ENCODE results near the gene CEP55.

The CEP55 gene

DNA sequence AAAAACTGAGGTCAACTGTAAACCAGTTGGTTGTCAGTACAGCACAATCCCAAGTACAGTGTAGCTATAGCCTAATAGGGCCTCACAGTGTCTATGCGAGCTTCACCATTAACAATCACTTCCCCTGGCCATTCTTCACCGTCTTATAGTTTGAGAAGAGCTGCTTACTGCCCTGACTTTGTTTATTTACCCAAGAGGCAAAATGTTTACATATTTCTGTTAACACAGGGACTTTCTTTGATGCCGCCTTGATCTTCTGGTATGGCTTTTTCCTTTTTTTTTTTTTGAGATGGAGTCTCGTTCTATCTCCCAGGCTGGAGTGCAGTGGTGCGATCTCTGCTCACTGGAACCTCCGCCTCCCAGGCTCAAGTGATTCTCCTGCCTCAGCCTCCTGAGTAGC lies 17.5 kb upstream of the CEP55 start:
- no peak for DNase-seq (ENCODE audit: low read depth)
- peak overlapping the region; percentile 79 for H3K4me3 ChIP-seq (ENCODE audit: low read depth, low read length)
- no peak for TF ChIP-seq CTCF (conservative IDR thresholded peaks at IDR 0.05; ENCODE audit: low read depth, low read length)

DNA sequence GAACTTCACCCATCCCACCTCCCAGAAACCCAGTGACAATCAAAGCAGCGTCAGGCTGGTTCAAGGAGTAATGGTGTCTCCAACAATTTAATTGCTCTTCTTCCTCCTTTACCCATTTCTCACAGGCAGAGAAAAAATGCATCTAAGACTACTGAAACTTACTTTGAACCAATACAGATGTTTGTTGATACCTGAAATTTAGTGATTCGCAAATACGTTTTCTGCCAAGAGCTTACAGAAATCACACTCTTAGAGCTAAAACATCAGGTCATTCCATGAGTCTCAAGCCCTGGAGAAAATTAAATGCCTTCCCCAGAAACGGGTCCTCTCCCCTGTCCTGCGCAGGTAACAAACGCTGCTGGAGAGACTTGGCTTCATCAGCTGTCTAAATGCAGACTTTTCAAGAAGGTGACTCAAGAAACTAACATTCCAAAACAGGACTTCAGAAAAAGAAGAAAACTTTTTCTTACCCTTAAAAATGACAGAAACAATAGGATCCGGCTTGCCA lies 14.7 kb upstream of the CEP55 start:
- H3K4me3 ChIP-seq (ENCODE audit: low read depth, low read length) = peak overlapping the region; percentile 79
- DNase-seq (ENCODE audit: low read depth) = peak; percentile 28

DNA sequence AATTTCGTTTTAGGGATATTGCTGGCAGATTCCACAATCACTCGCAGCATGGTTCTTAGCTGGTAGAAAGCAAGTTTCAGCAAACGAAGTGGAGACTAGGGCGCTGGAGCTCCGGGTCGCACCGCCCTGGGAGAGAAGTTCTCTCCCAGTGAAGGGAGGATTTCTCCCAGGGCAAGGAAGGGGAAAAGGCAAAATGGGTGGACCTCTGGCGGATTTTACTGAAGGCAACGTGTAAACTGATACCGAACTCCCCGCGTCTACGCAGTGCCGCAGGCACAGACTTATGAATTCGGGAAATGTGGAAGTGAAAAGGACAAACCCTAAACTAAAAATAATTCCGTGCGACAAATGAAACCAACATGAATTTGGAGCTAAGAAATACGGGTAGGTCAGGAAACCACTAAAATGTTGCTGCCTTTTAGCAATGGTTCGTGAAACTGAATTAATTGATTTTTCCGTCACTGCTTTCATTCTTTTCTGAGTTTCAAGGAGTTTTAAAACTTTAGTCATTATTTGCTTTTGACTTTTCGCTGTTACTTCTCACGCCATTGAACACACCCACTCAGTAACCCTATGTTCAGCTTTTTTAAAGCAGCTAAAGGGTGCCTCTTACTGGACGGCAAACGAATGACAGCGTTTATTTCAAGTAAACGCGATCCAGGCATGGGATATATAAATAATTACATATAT lies 14.1 kb upstream of the CEP55 start, which contains the start of gene MYOF:
TSS of gene MYOF (minus strand) at position 190 of the 690 bp plus-strand sequence. CDS start at position 50, 140 bp downstream.
- H3K4me3 ChIP-seq (ENCODE audit: low read depth, low read length) = peak within 1 kb of the TSS; percentile 79
- DNase-seq (ENCODE audit: low read depth) = peak; percentile 95
- TF ChIP-seq CTCF (conservative IDR thresholded peaks at IDR 0.05; ENCODE audit: low read depth, low read length) = peak; percentile 66

More for the DNA sequence above, 14.7 kb upstream of the CEP55 start:
- TF ChIP-seq CTCF (conservative IDR thresholded peaks at IDR 0.05; ENCODE audit: low read depth, low read length) = no peak

GRCh38 chr10:93485690-93486089 lies 10.7 kb upstream of the CEP55 start:
- TF ChIP-seq CTCF (conservative IDR thresholded peaks at IDR 0.05; ENCODE audit: low read depth, low read length) = no peak
- no peak overlapping the region for H3K4me3 ChIP-seq (ENCODE audit: low read depth, low read length)
- DNase-seq (ENCODE audit: low read depth) = no peak

DNA sequence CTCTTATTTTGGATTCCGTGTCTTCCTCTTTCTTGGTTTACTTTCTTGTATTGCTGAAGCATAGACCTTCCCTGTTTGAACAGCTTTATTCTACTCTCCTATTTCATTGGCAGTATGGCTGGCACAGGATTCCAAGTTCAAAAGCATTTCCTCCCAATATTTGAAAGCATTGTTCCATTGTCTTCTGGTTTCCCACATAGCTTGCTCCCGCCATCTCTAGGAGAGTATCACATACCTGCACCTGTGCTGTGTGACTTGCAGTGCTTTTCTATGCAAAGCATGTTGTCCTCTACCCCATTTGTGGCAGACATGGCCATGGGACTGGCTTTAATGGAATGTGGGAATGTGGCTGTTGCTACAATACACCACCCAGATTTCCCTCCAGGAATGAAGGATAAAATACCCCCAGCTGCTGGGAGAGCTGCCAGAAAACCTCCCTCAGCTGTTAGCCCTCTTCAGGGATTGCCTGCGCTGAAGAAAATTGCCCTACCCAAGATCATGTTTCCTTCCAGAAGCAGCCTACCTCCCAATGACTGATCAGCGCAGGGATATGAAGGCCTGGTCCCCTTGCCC lies 7.4 kb upstream of the CEP55 start:
- DNase-seq (ENCODE audit: low read depth) = no peak
- no peak for TF ChIP-seq CTCF (conservative IDR thresholded peaks at IDR 0.05; ENCODE audit: low read depth, low read length)

GRCh38 chr10:93491602-93492121 lies 4.8 kb upstream of the CEP55 start:
- no peak for TF ChIP-seq CTCF (conservative IDR thresholded peaks at IDR 0.05; ENCODE audit: low read depth, low read length)
- no peak overlapping the region for H3K4me3 ChIP-seq (ENCODE audit: low read depth, low read length)
- no peak for DNase-seq (ENCODE audit: low read depth)

More for the DNA sequence above, 7.4 kb upstream of the CEP55 start:
- H3K4me3 ChIP-seq (ENCODE audit: low read depth, low read length) = no peak overlapping the region

All from choroid plexus epithelial cell (primary cell).